H1 (cell line): ENCODE results near the gene FBN2. TPM values are rescaled to one million over a fixed set of nuclear protein-coding genes. Genes with fewer than 3 reads are reported as not detected.

Source experiments
- CTCF ChIA-PET: fragments of 300-600 bp; sonication (Branson Sonifier 250); formaldehyde crosslinking; loops from one replicate; lab custom pipeline; 2021; ENCODE audit not compliant: partially characterized antibody; lab: Charles Lee
- POLR2A ChIA-PET: fragments of 300-600 bp; sonication (Branson Sonifier 250); formaldehyde crosslinking; loops from one replicate; lab custom pipeline; 2021; ENCODE audit warnings: inconsistent platforms; ENCODE audit not compliant: partially characterized antibody; lab: Charles Lee
- DNase-seq, 2 experiments: peaks; one replicate each; pipeline versions ENCODE4 v3.0.0 to v3.0.0-alpha.2; 2010 to 2022; ENCODE audit warnings: low spot score in 2 of 2, low read depth in 1 of 2, mixed read lengths in 1 of 2
- FAIRE-seq: peaks from 2 replicates; lab custom pipeline; 2011; peaks lifted over from hg19 to GRCh38; lab: Jason Lieb, UNC
- H2AFZ ChIP-seq: 2 replicates; pipeline ENCODE4 v1.8.1; 2012; ENCODE audit warnings: low read length, inconsistent platforms
- H2AK5ac ChIP-seq: 2 replicates; pipeline ENCODE4 v1.6.1; 2013; ENCODE audit warnings: low read depth, low read length
- H2BK120ac ChIP-seq: replicated peaks from 2 replicates; pipeline ENCODE3; 2013; ENCODE audit warnings: low read depth, low read length, inconsistent platforms
- H2BK12ac ChIP-seq: 2 replicates; pipeline ENCODE4 v1.6.1; 2013; ENCODE audit warnings: low read depth, low read length
- H2BK15ac ChIP-seq: 2 replicates; pipeline ENCODE4 v1.6.1; 2013; ENCODE audit warnings: low read length
- H2BK20ac ChIP-seq: 2 replicates; pipeline ENCODE4 v1.6.1; 2013; ENCODE audit warnings: low read length
- H2BK5ac ChIP-seq: 2 replicates; pipeline ENCODE4 v1.6.1; 2013; ENCODE audit warnings: low read depth, low read length
- H3K14ac ChIP-seq: 2 replicates; pipeline ENCODE4 v1.6.1; 2013; ENCODE audit warnings: inconsistent platforms; ENCODE audit not compliant: insufficient read length
- H3K18ac ChIP-seq: 2 replicates; pipeline ENCODE4 v1.6.1; 2013; ENCODE audit warnings: low read length; ENCODE audit errors: extremely low read depth
- H3K23ac ChIP-seq: 2 replicates; pipeline ENCODE4 v1.6.1; 2013; ENCODE audit warnings: inconsistent platforms; ENCODE audit not compliant: insufficient read length
- H3K23me2 ChIP-seq: 2 replicates; pipeline ENCODE4 v1.6.1; 2013; ENCODE audit warnings: low read depth, low read length
- H3K27ac ChIP-seq: 2 replicates; pipeline ENCODE4 v1.6.1; 2011; ENCODE audit warnings: low read depth, low read length, inconsistent platforms
- H3K27me3 ChIP-seq, 4 experiments: replicated peaks in 1 of 4; 1 replicate in 1 of 4; 2 replicates in 3 of 4; pipeline versions ENCODE4 v1.6.1 to v1.8.1; 2011 to 2013; ENCODE audit warnings: low read length in 3 of 4, mild to moderate bottlenecking in 3 of 4, inconsistent platforms in 2 of 4, mixed read lengths in 2 of 4, moderate library complexity in 1 of 4; ENCODE audit not compliant: control insufficient read depth in 3 of 4, insufficient read depth in 3 of 4; ENCODE audit errors: extremely low read depth in 1 of 4
- H3K36me3 ChIP-seq, 4 experiments: 2 replicates each; pipeline versions ENCODE4 v1.6.1 to v1.8.1; 2011 to 2013; ENCODE audit warnings: mild to moderate bottlenecking in 4 of 4, low read length in 3 of 4, moderate library complexity in 2 of 4, control low read depth in 1 of 4, inconsistent platforms in 1 of 4; ENCODE audit not compliant: insufficient read depth in 4 of 4, control insufficient read depth in 2 of 4
- H3K4ac ChIP-seq: replicated peaks from 2 replicates; pipeline ENCODE3; 2013; ENCODE audit warnings: low read length, low read depth, mixed read lengths, inconsistent platforms; ENCODE audit not compliant: insufficient read length
- H3K4me1 ChIP-seq, 4 experiments: replicated peaks in 1 of 4; 1 replicate in 1 of 4; 2 replicates in 3 of 4; pipeline versions ENCODE4 v1.6.1 to v1.8.1; 2011 to 2013; ENCODE audit warnings: low read length in 3 of 4, inconsistent platforms in 2 of 4, mixed read lengths in 1 of 4; ENCODE audit not compliant: insufficient read depth in 4 of 4, control insufficient read depth in 3 of 4
- H3K4me2 ChIP-seq, 2 experiments: 2 replicates each; pipeline versions ENCODE4 v1.6.1 to v1.8.1; 2011 to 2013; ENCODE audit warnings: low read depth in 2 of 2, low read length in 2 of 2, control low read depth in 1 of 2, inconsistent platforms in 1 of 2, mild to moderate bottlenecking in 1 of 2; ENCODE audit not compliant: insufficient read depth in 1 of 2
- H3K4me3 ChIP-seq, 4 experiments: fragments of 200-600, 300-600 bp in 1 of 4; sonication (generic), shearing (Covaris generic), sonication (Bioruptor Twin) in 1 of 4; 2 replicates each; pipeline versions ENCODE4 v1.5.1 to v1.8.1; 2011 to 2016; ENCODE audit warnings: low read length in 4 of 4, low read depth in 3 of 4, control low read depth in 2 of 4, inconsistent platforms in 2 of 4, mild to moderate bottlenecking in 2 of 4, mixed read lengths in 1 of 4, moderate library complexity in 1 of 4; ENCODE audit not compliant: insufficient read depth in 2 of 4; ENCODE audit errors: extremely low read depth in 1 of 4
- H3K56ac ChIP-seq: replicated peaks from 2 replicates; pipeline ENCODE3; 2013; ENCODE audit warnings: low read depth, mild to moderate bottlenecking, mixed read lengths, low read length, inconsistent platforms; ENCODE audit not compliant: insufficient read length
- H3K79me1 ChIP-seq: 2 replicates; pipeline ENCODE4 v1.6.1; 2013; ENCODE audit warnings: low read depth, low read length, control low read depth
- H3K79me2 ChIP-seq, 2 experiments: 2 replicates each; pipeline versions ENCODE4 v1.6.1 to v1.8.1; 2012 to 2013; ENCODE audit warnings: low read length in 2 of 2, mild to moderate bottlenecking in 2 of 2, inconsistent platforms in 1 of 2; ENCODE audit not compliant: insufficient read depth in 2 of 2, control insufficient read depth in 1 of 2
- H3K9ac ChIP-seq, 4 experiments: replicated peaks in 1 of 4; 1 replicate in 1 of 4; 2 replicates in 3 of 4; pipeline versions ENCODE4 v1.6.1 to v1.8.1; 2011 to 2013; ENCODE audit warnings: low read depth in 3 of 4, low read length in 3 of 4, control low read depth in 2 of 4, mild to moderate bottlenecking in 2 of 4, moderate library complexity in 2 of 4, inconsistent platforms in 1 of 4; ENCODE audit errors: extremely low read depth in 1 of 4
- H3K9me3 ChIP-seq, 2 experiments: 2 replicates each; pipeline versions ENCODE4 v1.6.1 to v1.8.1; 2012 to 2013; ENCODE audit warnings: mild to moderate bottlenecking in 2 of 2, moderate library complexity in 2 of 2, control low read depth in 1 of 2, inconsistent platforms in 1 of 2, low read depth in 1 of 2, low read length in 1 of 2, mixed read lengths in 1 of 2; ENCODE audit not compliant: insufficient read depth in 2 of 2
- H4K20me1 ChIP-seq, 2 experiments: replicated peaks in 1 of 2; 2 replicates each; pipeline versions ENCODE3 to v1.8.1; 2011 to 2013; ENCODE audit warnings: inconsistent platforms in 2 of 2, low read length in 2 of 2, mild to moderate bottlenecking in 1 of 2; ENCODE audit not compliant: insufficient read depth in 2 of 2, control insufficient read depth in 1 of 2
- H4K5ac ChIP-seq: 2 replicates; pipeline ENCODE4 v1.6.1; 2013; ENCODE audit warnings: low read length, low read depth, mixed read lengths, inconsistent platforms; ENCODE audit not compliant: insufficient read length
- H4K8ac ChIP-seq: 2 replicates; pipeline ENCODE4 v1.8.0; 2013; ENCODE audit warnings: mild to moderate bottlenecking, moderate library complexity, low read length, inconsistent platforms; ENCODE audit not compliant: insufficient read depth; ENCODE audit errors: extremely low read depth
- H4K91ac ChIP-seq: replicated peaks from 2 replicates; pipeline ENCODE3; 2013; ENCODE audit warnings: low read length, mixed read lengths, inconsistent platforms; ENCODE audit not compliant: insufficient read length
- BCL11A ChIP-seq, 2 experiments: IDR thresholded peaks; one replicate each; pipeline ENCODE4 v1.6.1; 2011; ENCODE audit warnings: low read depth in 2 of 2, low read length in 2 of 2, mild to moderate bottlenecking in 2 of 2
- CTBP2 ChIP-seq: IDR thresholded peaks from 2 replicates; pipeline ENCODE4 v1.7.0; 2011; ENCODE audit warnings: borderline replicate concordance, mild to moderate bottlenecking, moderate library complexity, mixed read lengths, low read length; ENCODE audit not compliant: insufficient read depth, insufficient read length
- EP300 ChIP-seq, 2 experiments: IDR thresholded peaks; 1 replicate in 1 of 2; 2 replicates in 1 of 2; pipeline ENCODE4 v1.6.1; 2011 to 2012; ENCODE audit warnings: low read depth in 2 of 2, low read length in 2 of 2, mild to moderate bottlenecking in 2 of 2, borderline replicate concordance in 1 of 2, inconsistent platforms in 1 of 2, moderate library complexity in 1 of 2
- JUN ChIP-seq: IDR thresholded peaks from 2 replicates; pipeline ENCODE4 v1.6.1; 2011; ENCODE audit warnings: low read depth, mild to moderate bottlenecking, improper control_type of control experiment, low read length
- RFX5 ChIP-seq: IDR thresholded peaks from 2 replicates; pipeline ENCODE4 v1.6.1; 2011; ENCODE audit warnings: low read depth, low read length, improper control_type of control experiment, borderline replicate concordance
- SAP30 ChIP-seq: fragments of 300-600 bp; sonication (generic); IDR thresholded peaks from 2 replicates; pipeline ENCODE4 v1.7.1; 2012; ENCODE audit warnings: low read length, moderate library complexity, mild to moderate bottlenecking, inconsistent platforms; ENCODE audit not compliant: insufficient read depth, insufficient replicate concordance
- SUZ12 ChIP-seq: fragments of 200-600 bp; sonication (generic); IDR thresholded peaks from 2 replicates; pipeline ENCODE4 v1.6.1; 2012; ENCODE audit warnings: mild to moderate bottlenecking, inconsistent platforms, low read length, moderate library complexity, mixed read lengths
- TAF7 ChIP-seq: optimal IDR thresholded peaks from 2 replicates; pipeline ENCODE3; 2011; ENCODE audit warnings: low read depth, mild to moderate bottlenecking, inconsistent platforms, low read length, moderate library complexity, borderline replicate concordance
- WGBS, 2 experiments: shearing (Covaris generic) in 1 of 2; methylation state at CpG; one replicate each; pipeline versions ENCODE4 v1.1.6 to v1.1.7; 2013 to 2015; ENCODE audit warnings: low lambda C conversion rate in 2 of 2, mixed read lengths in 2 of 2, inconsistent platforms in 1 of 2, low coverage in 1 of 2, missing lambda C conversion rate in 1 of 2; ENCODE audit not compliant: insufficient replicate concordance in 2 of 2, insufficient coverage in 1 of 2, insufficient read length in 1 of 2; ENCODE audit errors: extremely low coverage in 1 of 2, missing lambda C conversion rate in 1 of 2; 5-methylcytosine and 5-hydroxymethylcytosine counted together
- polyA plus RNA-seq, 7 experiments: library from polyadenylated mRNA; depleted of rRNA in 3 of 7; stranded (reverse) in 5 of 7; unstranded in 2 of 7; fragments of >200 nt in 5 of 7; fragments of 200-250 nt in 2 of 7; gene quantifications; 1 replicate in 5 of 7; 2 replicates in 1 of 7; 4 replicates in 1 of 7; pipeline versions ENCODE4 v1.2.1 to v1.2.3, GENCODE V29; 2011 to 2013; ENCODE audit warnings: missing spikeins in 2 of 7, mixed read lengths in 2 of 7
- total RNA-seq: library from RNA; stranded (reverse); fragmentation: NEBNext Ultra II Directional; extraction: Animal tissue kit (Norgen Biotek cat#: 25700); gene quantifications from 2 replicates; pipeline ENCODE4 v1.2.1, GENCODE V29; 2021
- TF ChIP-seq, protein P1 (sequence below): IDR thresholded peaks from 2 replicates; pipeline ENCODE4 v1.6.1; 2012; ENCODE audit warnings: inconsistent platforms
- TF ChIP-seq, protein P2 (sequence below), 3 experiments: IDR thresholded peaks; 1 replicate in 2 of 3; 2 replicates in 1 of 3; pipeline versions ENCODE4 v1.5.1 to v1.6.1; 2011; ENCODE audit warnings: low read length in 3 of 3, mild to moderate bottlenecking in 3 of 3, inconsistent platforms in 2 of 3, low read depth in 1 of 3, moderate library complexity in 1 of 3; ENCODE audit not compliant: insufficient read depth in 1 of 3; ENCODE audit errors: control extremely low read depth in 1 of 3

The FBN2 gene
- total and polyA plus RNA-seq, 2 of the 8 experiments (the other 6 are each of a cell fraction or from before 2014, with no cell fraction given) = 14.1 to 16.3 TPM

DNA sequence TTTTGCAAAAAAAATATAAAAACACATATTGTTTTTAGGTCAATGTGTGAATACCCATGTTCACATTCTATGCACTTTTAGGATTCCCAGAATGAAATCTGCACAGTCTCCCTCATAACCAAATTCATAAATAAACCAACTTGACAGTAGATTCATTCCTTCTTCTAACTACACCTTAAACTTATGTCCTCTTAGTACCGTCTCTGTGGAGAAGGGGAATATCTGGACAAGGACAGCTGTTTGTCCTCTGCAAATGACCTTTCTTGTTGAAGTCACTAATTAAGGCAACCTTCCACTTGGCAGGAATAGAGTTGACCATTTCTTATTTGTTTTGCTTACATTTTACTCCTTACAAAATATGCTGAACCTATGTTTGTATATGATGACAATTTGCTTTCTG is 71.1 kb downstream of the FBN2 start:
- Histone ChIP-seq H2AFZ (no peak overlapping the region), H3K14ac (no peak overlapping the region), H3K4me1 (no peaks in the 10 kb centered on the region), H3K4me2 (no peak overlapping the region), H2BK12ac (no peak overlapping the region), H2BK5ac (no peak overlapping the region), H3K36me3 (no peaks in the 10 kb centered on the region), H3K9ac (no peak overlapping the region), H3K23me2 (no peaks in the 10 kb centered on the region), H3K56ac (no peak overlapping the region), H3K27me3 (no peaks in the 10 kb centered on the region), H4K5ac (no peak overlapping the region), H4K91ac (no peak overlapping the region), H3K4ac (no peak overlapping the region), H4K8ac (no peak overlapping the region), H2BK20ac (no peak overlapping the region), H3K79me2 (no peaks in the 10 kb centered on the region), H3K4me3 (no peak overlapping the region), H2BK15ac (no peak overlapping the region), H2BK120ac (no peak overlapping the region), H3K23ac (no peak overlapping the region), H3K27ac (no peak overlapping the region), H4K20me1 (no peaks in the 10 kb centered on the region), H3K79me1 (no peaks in the 10 kb centered on the region), H2AK5ac (no peak overlapping the region), H3K18ac (no peak overlapping the region), H3K9me3 (no peaks in the 10 kb centered on the region)
- CTCF ChIA-PET = no interaction called here
- POLR2A ChIA-PET = no interaction called here
- DNase-seq (no peak), FAIRE-seq (no peak)
- WGBS, 2 experiments = 94% methylated on average over 1 of the region's 1 CpG; no CpG with 5 or more reads in 1 of the 2 experiments
- TF ChIP-seq CTBP2 (no peak), RFX5 (no peak), JUN (no peak), EP300 (IDR thresholded peaks at IDR 0.05; ENCODE audit: borderline replicate concordance in 1 of 2, low read depth in 2 of 2, low read length in 2 of 2) (no peak), SUZ12 (no peak), SAP30 (no peak), TAF7 (no peak), BCL11A (IDR thresholded peaks at IDR 0.05; ENCODE audit: low read depth in 2 of 2, low read length in 2 of 2) (no peak)
- TF ChIP-seq, protein P1, sequence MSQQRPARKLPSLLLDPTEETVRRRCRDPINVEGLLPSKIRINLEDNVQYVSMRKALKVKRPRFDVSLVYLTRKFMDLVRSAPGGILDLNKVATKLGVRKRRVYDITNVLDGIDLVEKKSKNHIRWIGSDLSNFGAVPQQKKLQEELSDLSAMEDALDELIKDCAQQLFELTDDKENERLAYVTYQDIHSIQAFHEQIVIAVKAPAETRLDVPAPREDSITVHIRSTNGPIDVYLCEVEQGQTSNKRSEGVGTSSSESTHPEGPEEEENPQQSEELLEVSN = no peak
- TF ChIP-seq, protein P2, sequence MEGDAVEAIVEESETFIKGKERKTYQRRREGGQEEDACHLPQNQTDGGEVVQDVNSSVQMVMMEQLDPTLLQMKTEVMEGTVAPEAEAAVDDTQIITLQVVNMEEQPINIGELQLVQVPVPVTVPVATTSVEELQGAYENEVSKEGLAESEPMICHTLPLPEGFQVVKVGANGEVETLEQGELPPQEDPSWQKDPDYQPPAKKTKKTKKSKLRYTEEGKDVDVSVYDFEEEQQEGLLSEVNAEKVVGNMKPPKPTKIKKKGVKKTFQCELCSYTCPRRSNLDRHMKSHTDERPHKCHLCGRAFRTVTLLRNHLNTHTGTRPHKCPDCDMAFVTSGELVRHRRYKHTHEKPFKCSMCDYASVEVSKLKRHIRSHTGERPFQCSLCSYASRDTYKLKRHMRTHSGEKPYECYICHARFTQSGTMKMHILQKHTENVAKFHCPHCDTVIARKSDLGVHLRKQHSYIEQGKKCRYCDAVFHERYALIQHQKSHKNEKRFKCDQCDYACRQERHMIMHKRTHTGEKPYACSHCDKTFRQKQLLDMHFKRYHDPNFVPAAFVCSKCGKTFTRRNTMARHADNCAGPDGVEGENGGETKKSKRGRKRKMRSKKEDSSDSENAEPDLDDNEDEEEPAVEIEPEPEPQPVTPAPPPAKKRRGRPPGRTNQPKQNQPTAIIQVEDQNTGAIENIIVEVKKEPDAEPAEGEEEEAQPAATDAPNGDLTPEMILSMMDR (IDR thresholded peaks at IDR 0.05; ENCODE audit: control extremely low read depth in 1 of 3, insufficient read depth in 1 of 3, low read depth in 1 of 3, low read length in 3 of 3) = no peak
